ENCODE data around the gene SCO2. TPM values are rescaled to one million over a fixed set of nuclear protein-coding genes. Genes with fewer than 3 reads are reported as not detected.

Gene SCO2
- total RNA-seq, 1 experiment from 2014 or later = 2.4 TPM

- H3K27me3 Mint-ChIP-seq (ENCODE audit: insufficient read depth, unreplicated experiment) = no peaks in the 10 kb centered on the region
- no peaks in the 10 kb centered on the region for H3K9me3 Mint-ChIP-seq (ENCODE audit: unreplicated experiment)
- H3K4me3 Mint-ChIP-seq (ENCODE audit: unreplicated experiment) = no peak overlapping the region
- H3K4me1 Mint-ChIP-seq (ENCODE audit: insufficient read depth, unreplicated experiment) = no peaks in the 10 kb centered on the region
- intact Hi-C loops (cut with micrococcal nuclease) = no loop called here
- TF ChIP-seq CTCF (IDR thresholded peaks at IDR 0.05; ENCODE audit: unreplicated experiment) = no peak
- ChIA-PET POLR2A (interaction anchor here (0.7 to 2.3 kb wide), 4 partner anchors 13 to 44 kb away, joined by 3 to 8 read pairs (median 6); partner anchors contain the start of genes CHKB and SCO2), CTCF (interaction anchor here (0.5 to 2.0 kb wide), 5 partner anchors 9 to 52 kb away, joined by 3 to 5 read pairs (median 4); partner anchors contain the start of gene CHKB)
- BruUV-seq (replicated peaks) = no TSS peak
- peaks cover 54% of the 10 kb centered on the region for H3K36me3 Mint-ChIP-seq (ENCODE audit: insufficient read depth, unreplicated experiment)
- DNase-seq (ENCODE audit: unreplicated experiment) = no peak
- no peak overlapping the region for H3K27ac Mint-ChIP-seq (ENCODE audit: low read depth, unreplicated experiment)
Observed at GRCh38 chr22:50569041-50569459, 43.7 kb upstream of the SCO2 start.

GRCh38 chr22:50568626-50569025, 43.2 kb upstream of the SCO2 start:
- peaks cover 50% of the 10 kb centered on the region for H3K36me3 Mint-ChIP-seq (ENCODE audit: insufficient read depth, unreplicated experiment)
- intact Hi-C loops (cut with micrococcal nuclease) = no loop called here

GRCh38 chr22:50567721-50568252, 42.4 kb upstream of the SCO2 start:
- Mint-ChIP-seq H3K4me1 (ENCODE audit: insufficient read depth, unreplicated experiment) (peaks cover 9% of the 10 kb centered on the region), H3K4me3 (ENCODE audit: unreplicated experiment) (no peak overlapping the region), H3K27ac (ENCODE audit: low read depth, unreplicated experiment) (no peak overlapping the region), H3K9me3 (ENCODE audit: unreplicated experiment) (no peaks in the 10 kb centered on the region), H3K36me3 (ENCODE audit: insufficient read depth, unreplicated experiment) (peaks cover 46% of the 10 kb centered on the region), H3K27me3 (ENCODE audit: insufficient read depth, unreplicated experiment) (no peaks in the 10 kb centered on the region)
- CTCF ChIA-PET = interaction anchor here (0.7 kb wide), 1 partner anchor 83 kb away, joined by 7 read pairs; no protein-coding TSS in a partner anchor
- TF ChIP-seq CTCF (IDR thresholded peaks at IDR 0.05; ENCODE audit: unreplicated experiment) = no peak
- BruUV-seq (replicated peaks) = no TSS peak
- POLR2A ChIA-PET = interaction anchor here (1.2 kb wide), 2 partner anchors 29 to 37 kb away, joined by 3 to 5 read pairs; no protein-coding TSS in a partner anchor
- intact Hi-C loops (cut with micrococcal nuclease) = no loop called here
- no peak for DNase-seq (ENCODE audit: unreplicated experiment)

More at GRCh38 chr22:50568626-50569025, 43.2 kb upstream of the SCO2 start:
- no peaks in the 10 kb centered on the region for H3K27me3 Mint-ChIP-seq (ENCODE audit: insufficient read depth, unreplicated experiment)
- no peak for TF ChIP-seq CTCF (IDR thresholded peaks at IDR 0.05; ENCODE audit: unreplicated experiment)
- ChIA-PET POLR2A (interaction anchor here (0.7 to 1.2 kb wide), 3 partner anchors 14 to 43 kb away, joined by 3 to 7 read pairs (median 4); partner anchors contain the start of genes CHKB and SCO2), CTCF (interaction anchor here (0.7 to 2.0 kb wide), 4 partner anchors 9 to 53 kb away, joined by 3 to 5 read pairs (median 4); partner anchors contain the start of gene CHKB)
- DNase-seq (ENCODE audit: unreplicated experiment) = no peak
- BruUV-seq (replicated peaks) = no TSS peak
- H3K9me3 Mint-ChIP-seq (ENCODE audit: unreplicated experiment) = no peaks in the 10 kb centered on the region
- H3K4me3 Mint-ChIP-seq (ENCODE audit: unreplicated experiment) = no peak overlapping the region
- peaks cover under 1% of the 10 kb centered on the region for H3K4me1 Mint-ChIP-seq (ENCODE audit: insufficient read depth, unreplicated experiment)
- H3K27ac Mint-ChIP-seq (ENCODE audit: low read depth, unreplicated experiment) = no peak overlapping the region

- Mint-ChIP-seq H3K27me3 (ENCODE audit: insufficient read depth, unreplicated experiment) (no peaks in the 10 kb centered on the region), H3K36me3 (ENCODE audit: insufficient read depth, unreplicated experiment) (peaks cover 18% of the 10 kb centered on the region), H3K27ac (ENCODE audit: low read depth, unreplicated experiment) (no peak overlapping the region), H3K9me3 (ENCODE audit: unreplicated experiment) (no peaks in the 10 kb centered on the region), H3K4me1 (ENCODE audit: insufficient read depth, unreplicated experiment) (peaks cover 28% of the 10 kb centered on the region), H3K4me3 (ENCODE audit: unreplicated experiment) (no peak overlapping the region)
- DNase-seq (ENCODE audit: unreplicated experiment) = no peak
- TF ChIP-seq CTCF (IDR thresholded peaks at IDR 0.05; ENCODE audit: unreplicated experiment) = no peak
- ChIA-PET POLR2A (interaction anchor here (1.2 to 5.3 kb wide), 9 partner anchors 10 to 57 kb away, joined by 3 to 105 read pairs (median 30); partner anchors contain the start of genes CHKB, LMF2, NCAPH2 and SCO2), CTCF (interaction anchor here (0.6 to 1.4 kb wide), 7 partner anchors 8 to 128 kb away, joined by 3 to 7 read pairs (median 4); partner anchors contain the start of gene SCO2)
- intact Hi-C loops (cut with micrococcal nuclease) = no loop called here
- BruUV-seq (replicated peaks) = no TSS peak
Observed at GRCh38 chr22:50564289-50564688, 38.9 kb upstream of the SCO2 start.

Measured in MCF 10A (cell line).